Activated CD4-positive, alpha-beta T cell treated with anti-CD3 and anti-CD28 coated beads, Interleukin-2, amount 10 ng/mL, durations not matched to agents 24 days and 14 days (primary cell): ENCODE results near the gene EPHB4. TPM values are rescaled to one million over a fixed set of nuclear protein-coding genes. Genes with fewer than 3 reads are reported as not detected.
A peak's percentile ranks its signal among the peaks of the same experiment; 100 is the strongest.

ENCODE experiments used
- DNase-seq: peaks from one replicate; pipeline ENCODE4 v3.0.0; 2022
- H3K27ac Mint-ChIP-seq: one replicate; pipeline ENCODE4 v1.8.0; 2022; ENCODE audit warnings: mild to moderate bottlenecking, mixed read lengths
- H3K27me3 Mint-ChIP-seq: one replicate; pipeline ENCODE4 v1.8.0; 2022; ENCODE audit warnings: mixed read lengths
- H3K36me3 Mint-ChIP-seq: one replicate; pipeline ENCODE4 v1.8.0; 2022; ENCODE audit warnings: low read depth, mild to moderate bottlenecking, mixed read lengths
- H3K4me1 Mint-ChIP-seq: one replicate; pipeline ENCODE4 v1.8.0; 2021; ENCODE audit warnings: mixed read lengths
- H3K4me3 Mint-ChIP-seq: one replicate; pipeline ENCODE4 v1.8.0; 2022; ENCODE audit warnings: mild to moderate bottlenecking, moderate library complexity, mixed read lengths
- H3K9me3 Mint-ChIP-seq: one replicate; pipeline ENCODE4 v1.8.0; 2021; ENCODE audit warnings: mixed read lengths
- intact Hi-C: fragments of 100-400 bp; cut with micrococcal nuclease; formaldehyde crosslinking; loops from one replicate; pipeline ENCODE4 v1.15.1; 2023
- total RNA-seq: library from RNA; stranded (reverse); gene quantifications from 2 replicates; pipeline ENCODE4 v1.2.3, GENCODE V29; 2022

EPHB4 gene
- total RNA-seq, 1 donor from 2014 or later = 3.0 TPM

DNA sequence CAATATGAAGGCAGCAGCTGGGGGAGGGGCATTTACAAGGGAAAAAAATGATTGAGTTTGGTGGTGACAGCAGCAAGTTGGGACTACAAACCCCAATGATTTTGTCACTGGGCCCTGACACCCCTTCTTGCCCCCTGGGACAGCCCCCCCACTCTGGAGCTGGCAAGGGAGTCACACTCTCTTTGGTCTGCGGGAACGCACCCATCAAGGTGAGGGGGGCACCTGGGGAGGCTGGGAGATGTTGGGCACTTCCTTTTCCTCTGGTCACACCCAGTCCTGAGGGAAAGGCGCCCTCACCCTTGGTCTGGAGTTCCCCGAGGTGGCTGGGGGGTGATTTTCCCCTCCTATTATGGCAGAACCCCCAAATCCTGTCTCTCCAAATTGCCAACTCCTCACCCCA lies 24.4 kb downstream of the EPHB4 start:
- intact Hi-C loops = no loop called here
- H3K27ac Mint-ChIP-seq = no peak overlapping the region
- peaks cover 8% of the 10 kb centered on the region for H3K4me1 Mint-ChIP-seq
- H3K4me3 Mint-ChIP-seq = no peak overlapping the region
- H3K36me3 Mint-ChIP-seq = no peaks in the 10 kb centered on the region
- H3K9me3 Mint-ChIP-seq = no peaks in the 10 kb centered on the region
- H3K27me3 Mint-ChIP-seq = no peaks in the 10 kb centered on the region
- DNase-seq = no peak

GRCh38 chr7:100801833-100802568 lies 25.3 kb downstream of the EPHB4 start:
- Mint-ChIP-seq H3K9me3 (no peaks in the 10 kb centered on the region), H3K4me1 (peaks cover 8% of the 10 kb centered on the region), H3K4me3 (no peak overlapping the region), H3K27ac (no peak overlapping the region), H3K36me3 (no peaks in the 10 kb centered on the region), H3K27me3 (no peaks in the 10 kb centered on the region)
- no peak for DNase-seq
- intact Hi-C loops = no loop called here

GRCh38 chr7:100799037-100799896 lies 28.1 kb downstream of the EPHB4 start:
- Mint-ChIP-seq H3K36me3 (no peaks in the 10 kb centered on the region), H3K27me3 (no peaks in the 10 kb centered on the region), H3K4me3 (no peak overlapping the region), H3K4me1 (peaks cover 8% of the 10 kb centered on the region), H3K27ac (no peak overlapping the region), H3K9me3 (no peaks in the 10 kb centered on the region)
- intact Hi-C loops = loop anchor here (1.0 kb wide), 1 partner anchor 53 kb away; the partner anchor contains the start of gene SLC12A9
- peak; percentile 87 for DNase-seq

- Mint-ChIP-seq H3K36me3 (no peaks in the 10 kb centered on the region), H3K9me3 (no peaks in the 10 kb centered on the region), H3K4me3 (no peak overlapping the region), H3K27me3 (no peaks in the 10 kb centered on the region), H3K27ac (no peak overlapping the region), H3K4me1 (no peaks in the 10 kb centered on the region)
- no peak for DNase-seq
- intact Hi-C loops = no loop called here
Measured at GRCh38 chr7:100794741-100795140, 32.6 kb downstream of the EPHB4 start.

GRCh38 chr7:100793806-100794660 lies 33.3 kb downstream of the EPHB4 start:
- no peak for DNase-seq
- Mint-ChIP-seq H3K27me3 (no peaks in the 10 kb centered on the region), H3K36me3 (no peaks in the 10 kb centered on the region), H3K27ac (no peak overlapping the region), H3K9me3 (no peaks in the 10 kb centered on the region), H3K4me1 (no peaks in the 10 kb centered on the region), H3K4me3 (no peak overlapping the region)
- intact Hi-C loops = no loop called here

GRCh38 chr7:100791881-100792666 lies 35.2 kb downstream of the EPHB4 start:
- Mint-ChIP-seq H3K27ac (no peak overlapping the region), H3K4me3 (no peak overlapping the region), H3K27me3 (no peaks in the 10 kb centered on the region), H3K9me3 (no peaks in the 10 kb centered on the region), H3K4me1 (no peaks in the 10 kb centered on the region), H3K36me3 (no peaks in the 10 kb centered on the region)
- intact Hi-C loops = no loop called here
- DNase-seq = no peak

DNA sequence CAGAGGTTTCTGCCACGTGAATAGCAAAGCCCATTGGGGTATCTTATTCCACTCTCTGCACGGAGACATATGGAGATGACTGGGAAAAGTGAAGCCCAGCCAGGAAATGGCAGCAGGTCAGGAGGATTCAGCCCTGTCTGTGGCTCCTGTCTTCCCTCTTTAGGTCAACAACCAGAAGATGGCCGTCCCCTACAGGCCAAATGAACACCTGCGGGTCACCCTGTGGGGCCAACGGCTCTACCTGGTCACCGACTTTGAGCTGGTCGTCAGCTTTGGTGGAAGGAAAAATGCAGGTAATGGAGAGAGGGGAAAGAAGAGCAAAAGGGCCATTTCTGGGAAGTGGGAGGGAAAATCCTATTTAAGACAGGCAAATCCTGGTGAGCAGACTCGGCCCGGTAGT lies 38.3 kb downstream of the EPHB4 start:
- intact Hi-C loops = loop anchor here (10.0 kb wide), 1 partner anchor 64 kb away; the partner anchor contains the start of gene EPO
- no peaks in the 10 kb centered on the region for H3K9me3 Mint-ChIP-seq
- H3K27me3 Mint-ChIP-seq = peaks cover 7% of the 10 kb centered on the region
- DNase-seq = no peak
- no peak overlapping the region for H3K4me3 Mint-ChIP-seq
- H3K27ac Mint-ChIP-seq = no peak overlapping the region
- H3K4me1 Mint-ChIP-seq = no peaks in the 10 kb centered on the region
- no peaks in the 10 kb centered on the region for H3K36me3 Mint-ChIP-seq

- no peak for DNase-seq
- Mint-ChIP-seq H3K36me3 (no peaks in the 10 kb centered on the region), H3K27me3 (peaks cover 7% of the 10 kb centered on the region), H3K9me3 (no peaks in the 10 kb centered on the region), H3K4me3 (no peak overlapping the region), H3K27ac (no peak overlapping the region), H3K4me1 (no peaks in the 10 kb centered on the region)
- intact Hi-C loops = loop anchor here (10.0 kb wide), 1 partner anchor 62 kb away; the partner anchor contains the start of gene EPO
Measured at GRCh38 chr7:100786323-100786722, 41.0 kb downstream of the EPHB4 start.

DNA sequence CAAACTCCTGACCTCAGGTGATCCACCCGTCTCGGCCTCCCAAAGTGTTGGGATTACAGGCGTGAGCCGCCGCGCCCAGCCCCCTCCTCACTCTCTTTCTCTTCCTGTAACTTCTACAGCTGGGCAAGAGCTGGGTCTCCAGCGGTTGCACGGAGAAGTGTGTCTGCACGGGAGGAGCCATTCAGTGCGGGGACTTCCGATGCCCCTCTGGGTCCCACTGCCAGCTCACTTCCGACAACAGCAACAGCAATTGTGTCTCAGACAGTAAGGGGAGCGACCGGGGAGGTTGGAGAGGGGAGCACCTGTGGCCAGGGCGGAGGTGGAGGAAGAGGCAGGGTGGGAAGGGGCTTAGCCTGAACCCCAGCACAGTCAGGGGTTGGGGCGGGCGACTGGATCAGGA lies 41.4 kb downstream of the EPHB4 start:
- DNase-seq = no peak
- Mint-ChIP-seq H3K27me3 (peaks cover 7% of the 10 kb centered on the region), H3K9me3 (no peaks in the 10 kb centered on the region), H3K4me3 (no peak overlapping the region), H3K36me3 (no peaks in the 10 kb centered on the region), H3K4me1 (no peaks in the 10 kb centered on the region), H3K27ac (no peak overlapping the region)
- intact Hi-C loops = loop anchor here (10.0 kb wide), 1 partner anchor 61 kb away; the partner anchor contains the start of gene EPO

- no peaks in the 10 kb centered on the region for H3K36me3 Mint-ChIP-seq
- intact Hi-C loops = loop anchor here (10.0 kb wide), 1 partner anchor 59 kb away; the partner anchor contains the start of gene EPO
- H3K27ac Mint-ChIP-seq = no peak overlapping the region
- H3K4me1 Mint-ChIP-seq = no peaks in the 10 kb centered on the region
- no peak for DNase-seq
- H3K27me3 Mint-ChIP-seq = peaks cover 7% of the 10 kb centered on the region
- no peaks in the 10 kb centered on the region for H3K9me3 Mint-ChIP-seq
- H3K4me3 Mint-ChIP-seq = no peak overlapping the region
Measured at GRCh38 chr7:100783804-100784203, 43.5 kb downstream of the EPHB4 start.

GRCh38 chr7:100781255-100781654 lies 46.1 kb downstream of the EPHB4 start:
- Mint-ChIP-seq H3K4me3 (no peak overlapping the region), H3K27ac (no peak overlapping the region), H3K27me3 (peaks cover 4% of the 10 kb centered on the region), H3K36me3 (no peaks in the 10 kb centered on the region), H3K9me3 (no peaks in the 10 kb centered on the region), H3K4me1 (no peaks in the 10 kb centered on the region)
- intact Hi-C loops = loop anchor here (10.0 kb wide), 1 partner anchor 56 kb away; the partner anchor contains the start of gene EPO
- no peak for DNase-seq

- Mint-ChIP-seq H3K27me3 (peaks cover 3% of the 10 kb centered on the region), H3K9me3 (no peaks in the 10 kb centered on the region), H3K4me3 (no peak overlapping the region), H3K27ac (no peak overlapping the region), H3K36me3 (no peaks in the 10 kb centered on the region), H3K4me1 (no peaks in the 10 kb centered on the region)
- intact Hi-C loops = no loop called here
- no peak for DNase-seq
Measured at GRCh38 chr7:100779359-100779758, 48.0 kb downstream of the EPHB4 start.
